Epithelial cell of esophagus (primary cell): ENCODE measurements around the gene MARCO.

ENCODE experiments used
- DNase-seq: peaks from one replicate; pipeline ENCODE4 v3.0.0; 2010; ENCODE audit warnings: low read depth
- H3K4me3 ChIP-seq: 2 replicates; pipeline ENCODE4 v1.5.1; 2011; ENCODE audit warnings: mild to moderate bottlenecking, low read length, control low read depth
- CTCF ChIP-seq: IDR thresholded peaks from 2 replicates; pipeline ENCODE4 v1.5.1; 2011; ENCODE audit warnings: low read depth, mild to moderate bottlenecking, low read length, control low read depth, inconsistent platforms; ENCODE audit not compliant: insufficient read depth; ENCODE audit errors: missing control alignments

The MARCO gene

GRCh38 chr2:119008108-119008507 is 66.1 kb downstream of the MARCO start:
- TF ChIP-seq CTCF = no peak
- no peak overlapping the region for H3K4me3 ChIP-seq
- DNase-seq = no peak

- no peak overlapping the region for H3K4me3 ChIP-seq
- DNase-seq = no peak
- TF ChIP-seq CTCF = no peak
Measured at GRCh38 chr2:119009110-119009509, 67.1 kb downstream of the MARCO start.

GRCh38 chr2:119010336-119010735 is 68.3 kb downstream of the MARCO start:
- H3K4me3 ChIP-seq = no peak overlapping the region
- DNase-seq = no peak
- TF ChIP-seq CTCF = no peak

GRCh38 chr2:119011162-119011909 is 69.3 kb downstream of the MARCO start:
- peak; percentile 49 for TF ChIP-seq CTCF
- DNase-seq = peak; percentile 45
- H3K4me3 ChIP-seq = no peak overlapping the region

- DNase-seq = no peak
- TF ChIP-seq CTCF = no peak
- H3K4me3 ChIP-seq = no peak overlapping the region
Measured at GRCh38 chr2:119011910-119012209, 69.9 kb downstream of the MARCO start.

GRCh38 chr2:119012345-119013301 is 70.6 kb downstream of the MARCO start:
- no peak overlapping the region for H3K4me3 ChIP-seq
- no peak for TF ChIP-seq CTCF
- no peak for DNase-seq
